Stimulated activated naive CD8-positive, alpha-beta T cell treated with anti-CD3 and anti-CD28 coated beads, Interleukin-15, Interleukin-2, amounts not matched to agents 100 U/mL and 50 U/mL, for 24 hours (primary cell): ENCODE data around the gene PRND.
"Not testable (repeated sequence)": the region's sequence is repeated elsewhere in the genome, so short reads cannot be mapped to it uniquely, and the experiment has no call there.

Experiments
- ATAC-seq: fragments of 150-1000 bp; cut with Tn5 transposase; one replicate; pipeline ENCODE4 v1.10.0; 2021
- DNase-seq: peaks from one replicate; pipeline ENCODE4 v3.0.0; 2021

The PRND gene

GRCh38 chr20:4737857-4738627, 16.3 kb downstream of the PRND start:
- DNase-seq (no peak), ATAC-seq (no peak)

GRCh38 chr20:4740774-4741431, 19.2 kb downstream of the PRND start:
- peak; percentile 57 for ATAC-seq
- DNase-seq: peak; percentile 79

GRCh38 chr20:4748847-4749246, 27.1 kb downstream of the PRND start:
- DNase-seq (no peak), ATAC-seq (no peak)

- DNase-seq (no peak), ATAC-seq (no peak)
Observed at GRCh38 chr20:4749326-4749725, 27.6 kb downstream of the PRND start.

GRCh38 chr20:4750381-4750780, 28.7 kb downstream of the PRND start:
- no peak for ATAC-seq
- no peak for DNase-seq

- not testable (repeated sequence) for ATAC-seq
- peak; percentile 52 for DNase-seq
Observed at GRCh38 chr20:4759100-4759884, 37.6 kb downstream of the PRND start.

- ATAC-seq (no peak), DNase-seq (no peak)
Observed at GRCh38 chr20:4763261-4763660, 41.6 kb downstream of the PRND start.

GRCh38 chr20:4763723-4764510, 42.2 kb downstream of the PRND start:
- no peak for DNase-seq
- ATAC-seq: no peak

- DNase-seq (no peak), ATAC-seq (no peak)
Observed at GRCh38 chr20:4764805-4765204, 43.1 kb downstream of the PRND start.

- ATAC-seq (no peak), DNase-seq (no peak)
Observed at GRCh38 chr20:4765681-4766080, 44.0 kb downstream of the PRND start.

GRCh38 chr20:4766631-4767030, 44.9 kb downstream of the PRND start:
- ATAC-seq (no peak), DNase-seq (no peak)

GRCh38 chr20:4767084-4767483, 45.4 kb downstream of the PRND start:
- no peak for ATAC-seq

GRCh38 chr20:4769328-4769727, 47.6 kb downstream of the PRND start:
- no peak for DNase-seq
- ATAC-seq: no peak

More at GRCh38 chr20:4767084-4767483, 45.4 kb downstream of the PRND start:
- DNase-seq: no peak

- ATAC-seq (no peak), DNase-seq (no peak)
Observed at GRCh38 chr20:4770026-4770425, 48.3 kb downstream of the PRND start.

- ATAC-seq (no peak), DNase-seq (no peak)
Observed at GRCh38 chr20:4771004-4771403, 49.3 kb downstream of the PRND start.

- no peak for DNase-seq
- ATAC-seq: no peak
Observed at GRCh38 chr20:4772132-4772531, 50.4 kb downstream of the PRND start.

- not testable (repeated sequence) for DNase-seq, ATAC-seq
Observed at GRCh38 chr20:4773014-4773413, 51.3 kb downstream of the PRND start.

- DNase-seq (no peak), ATAC-seq (no peak)
Observed at GRCh38 chr20:4773736-4774135, 52.0 kb downstream of the PRND start.

- ATAC-seq (no peak), DNase-seq (no peak)
Observed at GRCh38 chr20:4774207-4774606, 52.5 kb downstream of the PRND start.

- DNase-seq: no peak
- no peak for ATAC-seq
Observed at GRCh38 chr20:4775322-4776078, 53.8 kb downstream of the PRND start.

- no peak for DNase-seq
- no peak for ATAC-seq
Observed at GRCh38 chr20:4776079-4776630, 54.4 kb downstream of the PRND start.
